GM21786 (cell line): ENCODE measurements around the gene TANC1.

Source experiments
- ATAC-seq: cut with Tn5 transposase; IDR thresholded peaks from one replicate; pipeline ENCODE4 v1.9.1; 2021; ENCODE audit not compliant: unreplicated experiment

TANC1 gene

GRCh38 chr2:159153951-159154350, 185.5 kb downstream of the TANC1 start:
- no peak for ATAC-seq

GRCh38 chr2:159154366-159154765, 185.9 kb downstream of the TANC1 start:
- ATAC-seq, result no peak

- ATAC-seq, result no peak
Measured at GRCh38 chr2:159155320-159155719, 186.9 kb downstream of the TANC1 start.

GRCh38 chr2:159155791-159156190, 187.4 kb downstream of the TANC1 start:
- no peak for ATAC-seq

GRCh38 chr2:159156834-159157233, 188.4 kb downstream of the TANC1 start:
- no peak for ATAC-seq

GRCh38 chr2:159157361-159158209, 189.1 kb downstream of the TANC1 start:
- ATAC-seq, result peak; percentile 37

- no peak for ATAC-seq
Measured at GRCh38 chr2:159160412-159160811, 192.0 kb downstream of the TANC1 start.

GRCh38 chr2:159160954-159161353, 192.5 kb downstream of the TANC1 start:
- ATAC-seq, result no peak

- ATAC-seq, result no peak
Measured at GRCh38 chr2:159163930-159164329, 195.5 kb downstream of the TANC1 start.

GRCh38 chr2:159164457-159164911, 196.0 kb downstream of the TANC1 start:
- ATAC-seq, result no peak

- no peak for ATAC-seq
Measured at GRCh38 chr2:159165048-159165447, 196.6 kb downstream of the TANC1 start.

- no peak for ATAC-seq
Measured at GRCh38 chr2:159168707-159169106, 200.3 kb downstream of the TANC1 start.

- ATAC-seq, result no peak
Measured at GRCh38 chr2:159169187-159169586, 200.7 kb downstream of the TANC1 start.

- no peak for ATAC-seq
Measured at GRCh38 chr2:159172403-159172802, 204.0 kb downstream of the TANC1 start.

- ATAC-seq, result no peak
Measured at GRCh38 chr2:159174759-159175158, 206.3 kb downstream of the TANC1 start.

- ATAC-seq, result no peak
Measured at GRCh38 chr2:159175182-159175581, 206.7 kb downstream of the TANC1 start.

GRCh38 chr2:159175927-159176326, 207.5 kb downstream of the TANC1 start:
- ATAC-seq, result no peak

GRCh38 chr2:159176555-159176954, 208.1 kb downstream of the TANC1 start:
- no peak for ATAC-seq

- ATAC-seq, result no peak
Measured at GRCh38 chr2:159177357-159177756, 208.9 kb downstream of the TANC1 start.

GRCh38 chr2:159177957-159178356, 209.5 kb downstream of the TANC1 start:
- ATAC-seq, result no peak

GRCh38 chr2:159179096-159179495, 210.7 kb downstream of the TANC1 start:
- no peak for ATAC-seq

- ATAC-seq, result no peak
Measured at GRCh38 chr2:159179696-159180095, 211.3 kb downstream of the TANC1 start.

GRCh38 chr2:159183346-159183745, 214.9 kb downstream of the TANC1 start:
- ATAC-seq, result no peak
